A549 (cell line): ENCODE results near the gene NREP. TPM values are rescaled to one million over a fixed set of nuclear protein-coding genes. Genes with fewer than 3 reads are reported as not detected.

Experiments used
- ATAC-seq, 2 experiments: fragments of 200-7000 bp in 1 of 2; fragments of >200 bp in 1 of 2; cut with Nextera tagmentation in 1 of 2; cut with Tn5 transposase in 1 of 2; 3 replicates each; pipeline versions ENCODE4 v1.8.0 to v1.9.1; 2018 to 2020; ENCODE audit warnings: mild to moderate bottlenecking in 1 of 2, moderate library complexity in 1 of 2
- CTCF ChIA-PET: fragments of 300-600 bp; sonication (Branson Sonifier 250); formaldehyde crosslinking; extraction: SDS; loops from one replicate; lab custom pipeline; 2021; ENCODE audit warnings: antibody characterized with exemption, inconsistent platforms; lab: Yijun Ruan, JAX
- POLR2A ChIA-PET: fragments of 350-600 bp; formaldehyde crosslinking; extraction: SDS; loops from one replicate; lab custom pipeline; 2021; ENCODE audit warnings: antibody characterized with exemption, inconsistent platforms; lab: Yijun Ruan, JAX
- DNase-seq, 2 experiments: peaks; one replicate each; pipeline versions ENCODE4 v3.0.0 to v3.0.0-alpha.2; 2011 to 2016; ENCODE audit warnings: low read depth in 1 of 2, low spot score in 1 of 2
- FAIRE-seq: peaks from 2 replicates; lab custom pipeline; 2011; peaks lifted over from hg19 to GRCh38; lab: Jason Lieb, UNC
- H3K27ac ChIP-seq, 2 experiments: fragments of >200 bp; sonication (Bioruptor Twin); formaldehyde crosslinking; 3 replicates each; pipeline ENCODE4 v1.5.1; 2016 to 2017
- H3K4me1 ChIP-seq: fragments of >200 bp; sonication (Bioruptor Twin); formaldehyde crosslinking; 3 replicates; pipeline ENCODE4 v1.6.1; 2016
- H3K4me2 ChIP-seq: fragments of >200 bp; sonication (Bioruptor Twin); formaldehyde crosslinking; 3 replicates; pipeline ENCODE4 v1.6.1; 2016
- H3K4me3 ChIP-seq: fragments of >200 bp; sonication (Bioruptor Twin); formaldehyde crosslinking; 3 replicates; pipeline ENCODE4 v1.5.1; 2016
- H3K9me3 ChIP-seq: fragments of >200 bp; sonication (Bioruptor Twin); formaldehyde crosslinking; 3 replicates; pipeline ENCODE4 v1.6.1; 2016
- ATOH8 ChIP-seq: fragments of 250-450 bp; sonication (Bioruptor Pico); IDR thresholded peaks from 2 replicates; pipeline ENCODE4 v1.5.0; 2020; ENCODE audit warnings: low read depth, mild to moderate bottlenecking, moderate library complexity
- BHLHE40 ChIP-seq: IDR thresholded peaks from 2 replicates; pipeline ENCODE4 v1.6.1; 2012; ENCODE audit warnings: low read depth, low read length, inconsistent platforms
- CEBPB ChIP-seq, 2 experiments: fragments of >200 bp in 1 of 2; sonication (Bioruptor Twin) in 1 of 2; formaldehyde crosslinking in 1 of 2; IDR thresholded peaks; 2 replicates each; pipeline ENCODE4 v1.6.1; 2012 to 2016
- CHD2 ChIP-seq: fragments of 150-350 bp; IDR thresholded peaks from 2 replicates; pipeline ENCODE4 v1.6.1; 2014; ENCODE audit warnings: low read length; ENCODE audit not compliant: partially characterized antibody
- E2F6 ChIP-seq: IDR thresholded peaks from 2 replicates; pipeline ENCODE4 v1.6.1; 2012; ENCODE audit warnings: low read depth, borderline replicate concordance
- EP300 ChIP-seq, 2 experiments: fragments of >200 bp; sonication (Bioruptor Twin); formaldehyde crosslinking; IDR thresholded peaks; 2 replicates in 1 of 2; 3 replicates in 1 of 2; pipeline ENCODE4 v1.6.1; 2016 to 2017
- ESRRA ChIP-seq: fragments of 150-350 bp; IDR thresholded peaks from 2 replicates; pipeline ENCODE4 v1.6.1; 2014; ENCODE audit warnings: mild to moderate bottlenecking, low read length, borderline replicate concordance
- HOXB5 ChIP-seq: fragments of 250-450 bp; sonication (Bioruptor Pico); IDR thresholded peaks from 2 replicates; pipeline ENCODE4 v1.5.0; 2020; ENCODE audit warnings: mild to moderate bottlenecking, moderate library complexity
- JUNB ChIP-seq: fragments of >200 bp; sonication (Bioruptor Twin); formaldehyde crosslinking; IDR thresholded peaks from 2 replicates; pipeline ENCODE4 v1.6.1; 2016
- KDM1A ChIP-seq: fragments of 200-600 bp; sonication (generic); IDR thresholded peaks from 2 replicates; pipeline ENCODE4 v1.6.1; 2016; ENCODE audit warnings: low read depth, mild to moderate bottlenecking
- KDM5A ChIP-seq: fragments of 200-600 bp; sonication (generic); IDR thresholded peaks from 2 replicates; pipeline ENCODE4 v1.6.1; 2016; ENCODE audit warnings: antibody characterized with exemption, mild to moderate bottlenecking
- MAFK ChIP-seq: fragments of 450-650 bp; IDR thresholded peaks from 2 replicates; pipeline ENCODE4 v1.6.1; 2014; ENCODE audit not compliant: partially characterized antibody
- MAX ChIP-seq: IDR thresholded peaks from 2 replicates; pipeline ENCODE4 v1.6.1; 2012
- MAZ ChIP-seq: fragments of 150-350 bp; IDR thresholded peaks from 2 replicates; pipeline ENCODE4 v1.6.1; 2014; ENCODE audit warnings: antibody characterized with exemption, low read depth, low read length, borderline replicate concordance
- PBX3 ChIP-seq: IDR thresholded peaks from 2 replicates; pipeline ENCODE4 v1.6.1; 2012
- PHF8 ChIP-seq: fragments of 200-600 bp; sonication (generic); IDR thresholded peaks from 2 replicates; pipeline ENCODE4 v1.6.1; 2016; ENCODE audit warnings: low read depth, mild to moderate bottlenecking, antibody characterized with exemption, moderate library complexity, borderline replicate concordance
- POLR2A ChIP-seq: IDR thresholded peaks from 2 replicates; pipeline ENCODE4 v1.6.1; 2012; ENCODE audit warnings: mild to moderate bottlenecking, low read length
- POLR2AphosphoS2 ChIP-seq: conservative IDR thresholded peaks from 2 replicates; pipeline ENCODE4 v1.6.1; 2012; ENCODE audit warnings: low read length, improper control_type of control experiment, inconsistent platforms
- RAD21 ChIP-seq, 2 experiments: fragments of >200 bp in 1 of 2; sonication (Bioruptor Twin) in 1 of 2; formaldehyde crosslinking in 1 of 2; IDR thresholded peaks in 1 of 2; conservative IDR thresholded peaks in 1 of 2; 2 replicates in 1 of 2; 3 replicates in 1 of 2; pipeline ENCODE4 v1.6.1; 2012 to 2018; ENCODE audit warnings: inconsistent platforms in 1 of 2
- RARB ChIP-seq: fragments of 250-450 bp; sonication (Bioruptor Pico); IDR thresholded peaks from 2 replicates; pipeline ENCODE4 v1.8.0; 2021; ENCODE audit warnings: mild to moderate bottlenecking, moderate library complexity
- REST ChIP-seq: fragments of 200-600 bp; sonication (generic); IDR thresholded peaks from 2 replicates; pipeline ENCODE4 v1.6.1; 2016; ENCODE audit warnings: antibody characterized with exemption, mild to moderate bottlenecking, moderate library complexity
- RNF2 ChIP-seq: fragments of 200-600 bp; sonication (generic); IDR thresholded peaks from 2 replicates; pipeline ENCODE4 v1.6.1; 2016; ENCODE audit warnings: low read depth, mild to moderate bottlenecking, antibody characterized with exemption, moderate library complexity, borderline replicate concordance
- SREBF2 ChIP-seq: fragments of 450-650 bp; IDR thresholded peaks from 2 replicates; pipeline ENCODE4 v1.6.1; 2014; ENCODE audit warnings: mild to moderate bottlenecking, moderate library complexity
- USF2 ChIP-seq: fragments of 450-650 bp; IDR thresholded peaks from 2 replicates; pipeline ENCODE4 v1.6.1; 2014; ENCODE audit warnings: antibody characterized with exemption
- ZC3H11A ChIP-seq: fragments of 450-650 bp; IDR thresholded peaks from 2 replicates; pipeline ENCODE4 v1.6.1; 2014; ENCODE audit warnings: antibody characterized with exemption, mild to moderate bottlenecking
- ZNF302 ChIP-seq: fragments of 250-450 bp; sonication (Bioruptor Pico); IDR thresholded peaks from 2 replicates; pipeline ENCODE4 v1.9.0; 2021; ENCODE audit warnings: inconsistent platforms, mild to moderate bottlenecking, moderate library complexity
- WGBS: methylation state at CpG from one replicate; pipeline ENCODE4 v1.1.6; 2017; ENCODE audit errors: missing lambda C conversion rate; 5-methylcytosine and 5-hydroxymethylcytosine counted together
- polyA plus RNA-seq, 4 experiments: library from polyadenylated mRNA; depleted of rRNA in 3 of 4; stranded (reverse); fragments of >200 nt; fragmentation: RNase III in 1 of 4; extraction: RNeasy Plus Mini Kit Qiagen cat#74134 plus additional on column Dnase treatment in 1 of 4; gene quantifications; 2 replicates in 3 of 4; 3 replicates in 1 of 4; pipeline ENCODE4 v1.2.3, GENCODE V29; 2011 to 2017

The NREP gene
- polyA plus RNA-seq, 2 of the 4 experiments (the other 2 are of a cell fraction), result 8.7 to 28.1 TPM

- POLR2A ChIA-PET, result interaction anchor here (1.0 kb wide), 1 partner anchor 14 kb away, joined by 3 read pairs; no protein-coding TSS in a partner anchor
- H3K4me3 ChIP-seq, result no peak overlapping the region
- FAIRE-seq (no peak), ATAC-seq (peak; percentile 41 to 43; a peak in 2 of 6 replicates), DNase-seq (peak; percentile 12 to 33)
- CTCF ChIA-PET, result interaction anchor here (0.8 kb wide), 1 partner anchor 9 kb away, joined by 3 read pairs; no protein-coding TSS in a partner anchor
- H3K27ac ChIP-seq, result no peak overlapping the region
- 52% methylated on average over 6 of the region's 6 CpGs for WGBS
- no peak for TF ChIP-seq EP300 (IDR thresholded peaks at IDR 0.05)
- no peak for TF ChIP-seq E2F6
- TF ChIP-seq SREBF2, result no peak
- no peak for TF ChIP-seq CEBPB (IDR thresholded peaks at IDR 0.05)
- TF ChIP-seq POLR2AphosphoS2, result no peak
- TF ChIP-seq MAX, result no peak
- TF ChIP-seq REST, result no peak
- no peak for TF ChIP-seq PHF8
- TF ChIP-seq ZNF302 (CRISPR knock-in tag), result no peak
- TF ChIP-seq RAD21 (conservative IDR thresholded peaks at IDR 0.05 in 1 of 2, IDR thresholded peaks at IDR 0.05 in 1 of 2), result no peak
- peaks cover 6% of the 10 kb centered on the region; the same call in 2 of the 3 replicates for H3K4me1 ChIP-seq
- no peak overlapping the region for H3K4me2 ChIP-seq
- no peaks in the 10 kb centered on the region for H3K9me3 ChIP-seq
These were observed 15.6 kb upstream of the NREP start for GRCh38 chr5:111772456-111773122.

GRCh38 chr5:111769541-111769940 is 12.5 kb upstream of the NREP start:
- FAIRE-seq (no peak), ATAC-seq (no peak), DNase-seq (no peak)
- ChIA-PET CTCF (interaction anchor here (1.5 kb wide), 1 partner anchor 12 kb away, joined by 4 read pairs; the partner anchor contains the start of gene NREP), POLR2A (no interaction called here)
- TF ChIP-seq KDM1A (no peak), BHLHE40 (no peak), USF2 (no peak), RAD21 (conservative IDR thresholded peaks at IDR 0.05 in 1 of 2, IDR thresholded peaks at IDR 0.05 in 1 of 2) (no peak), POLR2A (no peak), PHF8 (no peak), RNF2 (no peak), PBX3 (no peak), ATOH8 (no peak), HOXB5 (CRISPR knock-in tag) (no peak), RARB (CRISPR knock-in tag) (no peak), ESRRA (no peak), CHD2 (no peak), MAZ (no peak), ZC3H11A (no peak), JUNB (no peak), MAFK (no peak), KDM5A (no peak)
- 70% methylated on average over 4 of the region's 4 CpGs for WGBS
- Histone ChIP-seq H3K4me2 (no peak overlapping the region), H3K4me1 (no peaks in the 10 kb centered on the region), H3K9me3 (no peaks in the 10 kb centered on the region), H3K4me3 (no peak overlapping the region), H3K27ac (no peak overlapping the region)
